Measurements from ENCODE around the gene CNGB1.
"Not testable (repeated sequence)": the region's sequence is repeated elsewhere in the genome, so short reads cannot be mapped to it uniquely, and the experiment has no call there.

CNGB1 gene

GRCh38 chr16:57890752-57891111, 80.2 kb downstream of the CNGB1 start:
- no peak for DNase-seq (ENCODE audit: low read depth in 1 of 2, low spot score in 1 of 2)

GRCh38 chr16:57889960-57890751, 80.8 kb downstream of the CNGB1 start:
- no peak for DNase-seq (ENCODE audit: low read depth in 1 of 2, low spot score in 1 of 2)

GRCh38 chr16:57889522-57889921, 81.4 kb downstream of the CNGB1 start:
- DNase-seq (ENCODE audit: low read depth in 1 of 2, low spot score in 1 of 2) = no peak

GRCh38 chr16:57889111-57889510, 81.8 kb downstream of the CNGB1 start:
- no peak for DNase-seq (ENCODE audit: low read depth in 1 of 2, low spot score in 1 of 2)

GRCh38 chr16:57888128-57888527, 82.8 kb downstream of the CNGB1 start:
- no peak for DNase-seq (ENCODE audit: low read depth in 1 of 2, low spot score in 1 of 2)

GRCh38 chr16:57887711-57888110, 83.2 kb downstream of the CNGB1 start:
- no peak for DNase-seq (ENCODE audit: low read depth in 1 of 2, low spot score in 1 of 2)

- no peak for DNase-seq (ENCODE audit: low read depth in 1 of 2, low spot score in 1 of 2)
Observed at GRCh38 chr16:57886427-57886826, 84.5 kb downstream of the CNGB1 start.

- DNase-seq (ENCODE audit: low read depth in 1 of 2, low spot score in 1 of 2) = no peak
Observed at GRCh38 chr16:57884655-57885133, 86.2 kb downstream of the CNGB1 start.

- DNase-seq (ENCODE audit: low read depth in 1 of 2, low spot score in 1 of 2) = no peak
Observed at GRCh38 chr16:57883953-57884654, 86.8 kb downstream of the CNGB1 start.

- DNase-seq (ENCODE audit: low read depth in 1 of 2, low spot score in 1 of 2) = no peak
Observed at GRCh38 chr16:57883480-57883879, 87.4 kb downstream of the CNGB1 start.

- DNase-seq (ENCODE audit: low read depth in 1 of 2, low spot score in 1 of 2) = no peak
Observed at GRCh38 chr16:57882792-57883191, 88.1 kb downstream of the CNGB1 start.

- no peak for DNase-seq (ENCODE audit: low read depth in 1 of 2, low spot score in 1 of 2)
Observed at GRCh38 chr16:57882206-57882605, 88.7 kb downstream of the CNGB1 start.

GRCh38 chr16:57878586-57878985, 92.3 kb downstream of the CNGB1 start:
- DNase-seq (ENCODE audit: low read depth in 1 of 2, low spot score in 1 of 2) = no peak

- no peak for DNase-seq (ENCODE audit: low read depth in 1 of 2, low spot score in 1 of 2)
Observed at GRCh38 chr16:57876210-57876609, 94.7 kb downstream of the CNGB1 start.

- no peak for DNase-seq (ENCODE audit: low read depth in 1 of 2, low spot score in 1 of 2)
Observed at GRCh38 chr16:57875347-57875746, 95.6 kb downstream of the CNGB1 start.

- DNase-seq (ENCODE audit: low read depth in 1 of 2, low spot score in 1 of 2) = no peak
Observed at GRCh38 chr16:57873218-57873617, 97.7 kb downstream of the CNGB1 start.

GRCh38 chr16:57872764-57873163, 98.2 kb downstream of the CNGB1 start:
- not testable (repeated sequence) for DNase-seq (ENCODE audit: low read depth in 1 of 2, low spot score in 1 of 2)

GRCh38 chr16:57871456-57871855, 99.5 kb downstream of the CNGB1 start:
- DNase-seq (ENCODE audit: low read depth in 1 of 2, low spot score in 1 of 2) = no peak

- DNase-seq (ENCODE audit: low read depth in 1 of 2, low spot score in 1 of 2) = no peak
Observed at GRCh38 chr16:57870753-57871454, 100.0 kb downstream of the CNGB1 start.

- no peak for DNase-seq (ENCODE audit: low read depth in 1 of 2, low spot score in 1 of 2)
Observed at GRCh38 chr16:57868913-57869520, 101.9 kb downstream of the CNGB1 start.

- no peak for DNase-seq (ENCODE audit: low read depth in 1 of 2, low spot score in 1 of 2)
Observed at GRCh38 chr16:57867000-57867561, 103.8 kb downstream of the CNGB1 start.

Measured in activated CD4-positive, alpha-beta T cell treated with anti-CD3 and anti-CD28 coated beads, Interleukin-2, amount 50 U/mL, for 24 hours (primary cell).